Body of pancreas (tissue), 4 donors: Measurements from ENCODE around the gene HOXA6. TPM values are rescaled to one million over a fixed set of nuclear protein-coding genes. Genes with fewer than 3 reads are reported as not detected.

Experiments used
- ATAC-seq: fragments of 150-250 bp; one replicate; pipeline ENCODE4 v1.9.1; 2016
- DNase-seq, 4 donors: peaks; one replicate each; pipeline ENCODE4 v3.0.0-alpha.2; 2019
- H3K27ac ChIP-seq, 4 donors: fragments of 200-600 bp; sonication (generic); 1 replicate in 3 of 4; 2 replicates in 1 of 4; pipeline versions ENCODE4 v1.5.1 to v1.6.1; 2016 to 2019; ENCODE audit warnings: mild to moderate bottlenecking in 1 of 4, mixed read lengths in 1 of 4, moderate library complexity in 1 of 4
- H3K27me3 ChIP-seq, 2 donors: fragments of 200-600 bp; sonication (generic); one replicate each; pipeline ENCODE4 v1.6.0; 2016; ENCODE audit warnings: mild to moderate bottlenecking in 1 of 2
- H3K36me3 ChIP-seq, 2 donors: fragments of 200-600 bp; sonication (generic); replicated peaks in 1 of 2; 2 replicates each; pipeline ENCODE4 v1.5.1; 2016; ENCODE audit warnings: low read depth in 2 of 2; ENCODE audit not compliant: insufficient read depth in 1 of 2
- H3K4me1 ChIP-seq: fragments of 200-600 bp; sonication (generic); one replicate; pipeline ENCODE4 v1.6.0; 2016
- H3K4me3 ChIP-seq, 2 donors: fragments of 200-600 bp; sonication (generic); 1 replicate in 1 of 2; 2 replicates in 1 of 2; pipeline ENCODE4 v1.5.1; 2016 to 2019
- H3K9me3 ChIP-seq, 3 donors: fragments of 200-600 bp; sonication (generic); 1 replicate in 2 of 3; 2 replicates in 1 of 3; pipeline ENCODE4 v1.5.1; 2016
- CTCF ChIP-seq, 7 experiments: fragments of 450-650 bp in 4 of 7; fragments of 200-600 bp in 3 of 7; sonication (generic) in 3 of 7; IDR thresholded peaks; one replicate each; pipeline ENCODE4 v1.5.1; 2016 to 2019; ENCODE audit warnings: antibody characterized with exemption in 7 of 7
- POLR2A ChIP-seq, 3 donors: fragments of 450-650 bp; IDR thresholded peaks; one replicate each; pipeline ENCODE4 v1.6.1; 2016; ENCODE audit warnings: antibody characterized with exemption in 3 of 3, mild to moderate bottlenecking in 2 of 3
- WGBS, 2 donors: methylation state at CpG; one replicate each; pipeline ENCODE4 v1.1.5; 2017; 5-methylcytosine and 5-hydroxymethylcytosine counted together
- intact Hi-C: fragments of 100-400 bp; cut with DNase I; formaldehyde crosslinking; loops from one replicate; pipeline ENCODE4 v1.15.1; 2023
- total RNA-seq, 2 donors: library from RNA; depleted of rRNA; stranded (reverse); fragments of >200 nt; gene quantifications; one replicate each; pipeline ENCODE4 v1.1.0, GENCODE V29; 2016

The HOXA6 gene
- total RNA-seq, 2 donors from 2014 or later = not detected

GRCh38 chr7:27145165-27145913 lies 2.2 kb downstream of the HOXA6 start:
- Histone ChIP-seq H3K9me3 (no peaks in the 10 kb centered on the region), H3K27me3 (peaks cover 0 to 82% of the 10 kb centered on the region in 2 donors), H3K36me3 (no peaks in the 10 kb centered on the region), H3K4me3 (no peak overlapping the region), H3K4me1 (peaks cover 37% of the 10 kb centered on the region), H3K27ac (no peak overlapping the region)
- ATAC-seq (no peak), DNase-seq (no peak)
- TF ChIP-seq CTCF (IDR thresholded peaks at IDR 0.05) = no peak
- no peak for TF ChIP-seq POLR2A (IDR thresholded peaks at IDR 0.05)
- intact Hi-C loops = no loop called here
- WGBS, 2 donors = 19 to 20% methylated on average over 42 to 47 of the region's 47 CpGs

GRCh38 chr7:27144781-27145164 lies 2.8 kb downstream of the HOXA6 start:
- TF ChIP-seq POLR2A (IDR thresholded peaks at IDR 0.05) = no peak
- TF ChIP-seq CTCF (IDR thresholded peaks at IDR 0.05) = no peak
- H3K36me3 ChIP-seq = no peaks in the 10 kb centered on the region
- H3K27me3 ChIP-seq = peaks cover 0 to 88% of the 10 kb centered on the region in 2 donors
- 6 to 18% methylated on average over 7 to 31 of the region's 31 CpGs for WGBS, 2 donors
- intact Hi-C loops = no loop called here
- peaks cover 36% of the 10 kb centered on the region for H3K4me1 ChIP-seq
- no peak overlapping the region for H3K4me3 ChIP-seq
- no peak overlapping the region for H3K27ac ChIP-seq
- DNase-seq (no peak), ATAC-seq (no peak)
- H3K9me3 ChIP-seq = no peaks in the 10 kb centered on the region

GRCh38 chr7:27143950-27144780 lies 3.4 kb downstream of the HOXA6 start:
- DNase-seq (no peak), ATAC-seq (no peak)
- no peak overlapping the region for H3K27ac ChIP-seq
- no peaks in the 10 kb centered on the region for H3K36me3 ChIP-seq
- TF ChIP-seq POLR2A (IDR thresholded peaks at IDR 0.05) (no peak), CTCF (IDR thresholded peaks at IDR 0.05) (no peak)
- WGBS, 2 donors = 22 to 28% methylated on average over 34 to 40 of the region's 40 CpGs
- H3K9me3 ChIP-seq = no peaks in the 10 kb centered on the region
- H3K27me3 ChIP-seq = peaks cover 0 to 90% of the 10 kb centered on the region in 2 donors
- no peak overlapping the region for H3K4me3 ChIP-seq
- intact Hi-C loops = no loop called here
- H3K4me1 ChIP-seq = peaks cover 41% of the 10 kb centered on the region

- Histone ChIP-seq H3K27me3 (peaks cover 0 to 84% of the 10 kb centered on the region in 2 donors), H3K27ac (peak within 1 kb of the TSS in 3 of 4 donors; percentile 51 to 67 (median 62)), H3K9me3 (no peaks in the 10 kb centered on the region), H3K4me3 (no peak within 1 kb of the TSS), H3K36me3 (no peaks in the 10 kb centered on the region), H3K4me1 (peaks cover 38% of the 10 kb centered on the region)
- TF ChIP-seq CTCF (IDR thresholded peaks at IDR 0.05) = peak in 5 of 7 experiments; percentile 13 to 42 (median 28)
- TF ChIP-seq POLR2A (IDR thresholded peaks at IDR 0.05) = peak in 2 of 3 donors; percentile 34 to 42
- peak; percentile 68 for ATAC-seq
- intact Hi-C loops = no loop called here
- WGBS, 2 donors = 9 to 30% methylated on average over 46 to 86 of the region's 86 CpGs
- DNase-seq = peak in 3 of 4 donors; percentile 41 to 65 (median 45)
Measured at GRCh38 chr7:27143023-27143949, 4.3 kb downstream of the HOXA6 start, which contains the start of gene HOXA5. TSS of gene HOXA5 (minus strand) at chr7:27143681. CDS start at chr7:27143607, 74 bp downstream.
